NCI-H1436 treated with DMSO at 0.1 percent for 48 hours (cell line): ENCODE results near the gene IBSP.

ENCODE experiments used
- DNase-seq: peaks from one replicate; lab custom pipeline; 2025; lab: John Stamatoyannopoulos, UW

IBSP gene, protein sequence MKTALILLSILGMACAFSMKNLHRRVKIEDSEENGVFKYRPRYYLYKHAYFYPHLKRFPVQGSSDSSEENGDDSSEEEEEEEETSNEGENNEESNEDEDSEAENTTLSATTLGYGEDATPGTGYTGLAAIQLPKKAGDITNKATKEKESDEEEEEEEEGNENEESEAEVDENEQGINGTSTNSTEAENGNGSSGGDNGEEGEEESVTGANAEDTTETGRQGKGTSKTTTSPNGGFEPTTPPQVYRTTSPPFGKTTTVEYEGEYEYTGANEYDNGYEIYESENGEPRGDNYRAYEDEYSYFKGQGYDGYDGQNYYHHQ

DNA sequence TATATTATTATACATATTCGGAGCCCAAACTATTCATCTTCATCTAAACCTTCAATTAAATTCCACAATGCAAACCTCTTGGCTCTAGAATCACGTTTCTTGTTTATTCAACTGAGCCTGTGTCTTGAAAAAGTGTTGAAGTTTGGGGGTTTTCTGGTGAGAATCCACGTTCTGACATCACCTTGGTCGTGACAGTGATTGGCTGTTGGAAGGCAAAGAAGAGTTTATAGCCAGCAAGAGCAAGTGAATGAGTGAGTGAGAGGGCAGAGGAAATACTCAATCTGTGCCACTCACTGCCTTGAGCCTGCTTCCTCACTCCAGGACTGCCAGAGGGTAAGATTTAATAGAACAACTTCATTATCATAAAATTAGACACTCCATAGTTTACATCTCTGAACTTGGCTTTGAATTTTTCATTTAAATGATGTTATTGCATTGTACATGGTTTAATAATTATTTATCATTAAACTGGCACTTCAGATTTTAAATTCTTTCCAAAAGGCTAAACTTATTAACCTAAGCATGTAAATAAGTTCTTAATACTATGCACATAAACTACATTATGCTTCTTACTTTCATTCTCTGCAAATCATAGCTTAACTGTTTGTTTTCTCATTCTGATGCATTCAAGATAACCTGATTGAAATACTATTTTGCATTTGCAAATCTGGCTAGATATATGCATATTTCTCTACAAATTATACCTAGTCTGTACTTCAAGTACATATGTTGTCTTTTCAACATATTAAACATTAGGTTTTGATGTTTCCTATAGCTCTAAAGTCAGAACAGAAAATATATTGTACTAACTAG is at the start of gene IBSP:
Gene IBSP (plus strand): TSS at position 254 of the 813 bp plus-strand sequence. CDS start 2,808 bp downstream, outside the sequence.
- DNase-seq: no peak

DNA sequence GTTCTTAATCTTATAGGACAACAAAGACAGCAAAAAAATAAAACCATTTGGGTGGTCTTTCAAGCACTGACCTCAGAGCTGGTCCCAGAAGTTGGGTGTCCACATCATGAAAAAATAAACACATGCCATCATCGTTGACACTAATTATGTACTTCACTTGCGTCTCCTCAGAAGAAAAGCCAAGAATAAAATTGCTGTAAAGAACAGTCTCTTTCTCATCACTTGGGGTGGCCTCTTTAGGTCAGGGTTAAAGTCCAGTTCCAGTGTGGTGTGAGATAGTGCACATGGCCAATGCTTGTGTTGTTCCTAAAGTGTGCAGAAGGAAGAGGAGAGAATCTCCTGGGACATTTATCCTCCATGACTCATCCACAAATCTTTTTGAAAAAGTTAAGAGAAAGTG is 49.5 kb upstream of the IBSP start:
- no peak for DNase-seq

DNA sequence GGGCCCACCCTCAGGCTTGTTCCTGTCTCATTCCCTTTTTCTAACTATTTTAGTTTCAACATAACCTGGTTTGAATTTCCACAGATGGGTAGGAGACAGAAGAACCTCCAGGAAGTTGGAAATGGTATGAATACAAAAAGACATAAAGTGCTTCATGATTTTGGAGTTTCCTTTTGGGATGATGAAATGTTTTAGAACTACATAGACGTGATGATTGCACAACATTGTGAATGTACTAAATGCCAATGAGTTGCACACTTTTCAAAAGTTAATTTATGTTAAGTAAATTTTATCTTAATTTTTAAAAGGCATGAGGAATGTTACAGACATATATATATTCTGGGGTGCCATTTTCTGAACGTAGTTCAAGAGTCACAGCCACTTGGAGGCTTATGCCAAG is 41.1 kb upstream of the IBSP start:
- DNase-seq: no peak

DNA sequence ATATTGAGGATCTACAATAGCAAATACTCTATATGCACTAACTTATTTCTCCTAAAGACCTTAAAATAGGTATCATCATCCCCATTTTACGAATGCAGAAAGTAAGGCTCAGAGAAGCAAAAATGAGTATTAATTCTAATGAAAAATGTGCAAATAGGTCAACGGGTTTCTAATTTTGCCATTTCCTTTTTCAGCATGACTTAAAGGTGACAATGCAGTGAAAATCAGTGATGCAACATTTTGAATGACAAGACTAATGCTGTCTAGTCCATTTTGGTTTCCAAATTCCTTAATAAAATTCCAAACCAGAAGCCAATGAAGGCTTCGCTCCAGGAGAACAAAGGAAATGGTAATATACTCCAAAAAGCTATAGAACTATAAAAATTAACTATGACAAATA is 37.0 kb upstream of the IBSP start:
- DNase-seq: no peak

DNA sequence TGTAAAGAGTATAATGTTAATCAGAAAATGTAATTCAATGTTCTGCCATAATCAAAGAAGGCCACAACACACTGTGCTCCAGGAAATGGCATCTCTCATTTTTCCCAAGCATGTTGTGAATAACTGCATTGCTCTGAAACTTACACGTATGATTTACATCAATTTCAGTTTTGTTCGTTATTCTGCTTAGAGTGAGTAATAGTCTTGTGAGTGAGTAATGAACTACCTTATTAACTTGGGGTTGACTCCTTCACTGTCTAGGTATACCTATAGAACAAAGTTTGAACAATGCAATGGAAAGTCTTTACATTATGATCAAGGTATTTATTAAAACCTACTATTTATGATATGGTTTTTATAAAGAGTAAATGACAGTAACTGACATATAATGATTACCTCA is 17.8 kb upstream of the IBSP start:
- no peak for DNase-seq

DNA sequence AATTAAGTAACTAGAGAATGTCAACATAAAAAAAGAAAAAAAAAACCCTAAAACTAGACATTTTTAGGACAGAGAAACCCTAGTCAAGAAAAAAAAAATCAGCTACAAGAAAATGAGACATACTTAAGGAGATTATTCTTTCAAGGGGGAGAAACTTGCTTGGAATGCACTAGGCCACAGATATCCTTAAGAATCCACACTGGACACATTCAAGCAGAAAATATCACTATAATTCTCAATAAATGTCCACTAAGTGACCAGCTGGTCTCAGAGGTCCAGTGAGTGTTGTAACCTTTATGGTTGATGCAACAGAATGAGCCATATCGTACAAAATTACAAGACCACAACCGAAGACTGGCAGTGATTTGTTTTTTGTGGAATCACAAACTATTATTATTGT is 15.6 kb upstream of the IBSP start:
- no peak for DNase-seq

DNA sequence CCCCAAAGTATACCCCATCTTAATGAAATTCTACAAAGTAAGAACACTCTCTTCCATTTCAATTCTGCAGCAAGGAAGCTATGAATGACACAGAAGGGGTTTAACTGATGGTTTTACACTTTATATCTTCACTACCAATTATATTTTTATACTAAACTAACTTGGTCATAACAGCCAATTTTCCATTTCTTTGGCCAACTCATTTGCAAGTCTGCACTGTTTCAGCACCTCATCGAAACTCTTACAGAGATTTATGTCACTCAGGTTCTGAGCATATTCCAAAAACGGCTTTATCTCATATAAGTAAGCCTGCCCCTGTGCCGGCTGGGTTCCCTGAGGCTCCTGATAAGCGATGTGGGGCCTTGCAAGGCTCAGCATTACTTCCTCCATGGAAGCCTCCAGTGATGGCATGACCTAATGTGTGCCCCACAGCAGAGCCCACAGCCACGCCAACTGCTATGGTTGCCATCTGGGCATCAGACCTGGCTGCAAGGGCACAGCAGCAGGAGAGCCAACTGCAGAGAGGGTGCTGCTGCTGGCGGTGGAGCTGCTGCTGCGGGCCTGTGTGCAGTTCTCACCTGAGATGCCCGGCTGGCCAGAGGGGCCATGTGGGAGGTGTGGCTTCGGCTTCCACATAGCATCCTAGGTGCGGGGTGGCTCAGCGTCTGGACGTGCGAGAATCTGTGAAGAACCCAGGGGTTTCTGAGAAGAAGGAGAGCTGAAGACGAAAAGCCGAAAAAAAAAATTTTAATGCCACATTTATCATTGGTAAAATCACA is 13.4 kb upstream of the IBSP start:
- no peak for DNase-seq

DNA sequence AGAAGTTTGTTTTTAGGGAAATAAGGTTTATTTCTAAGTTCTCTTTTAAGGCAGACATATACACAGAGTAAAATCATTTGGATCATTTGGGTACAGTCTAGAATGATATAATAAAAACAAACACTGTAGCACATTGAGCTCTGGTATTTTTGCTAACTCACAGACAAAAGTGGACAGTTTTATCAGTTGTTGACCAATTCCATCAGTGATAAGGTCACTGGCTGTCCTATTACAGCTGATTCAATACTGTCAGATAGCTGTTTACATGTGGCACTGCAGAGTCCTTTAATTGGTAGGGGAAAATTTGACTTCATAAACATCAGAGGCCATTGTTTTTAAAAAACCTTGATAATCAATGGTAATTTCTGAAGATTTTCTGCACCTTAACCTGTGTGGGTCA is 3.5 kb downstream of the IBSP start:
- DNase-seq: no peak

DNA sequence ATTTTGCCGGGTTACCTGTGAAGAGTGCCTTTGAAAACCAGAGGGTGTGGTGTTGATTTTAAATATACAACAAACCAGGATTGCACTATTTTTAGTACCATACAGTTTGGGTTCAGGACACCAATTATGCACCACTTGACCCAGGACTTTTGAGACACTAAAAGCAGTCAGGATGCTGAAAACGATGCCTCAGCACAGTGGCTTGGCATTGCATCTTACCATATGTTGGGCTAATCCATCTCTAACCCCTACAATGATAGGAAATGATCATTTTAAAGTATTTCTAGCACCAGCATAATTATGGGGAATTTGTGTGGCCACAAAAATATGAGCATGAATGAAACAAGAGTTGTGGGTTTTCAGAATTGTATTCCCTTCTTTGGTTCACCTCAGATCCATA is 4.1 kb downstream of the IBSP start:
- no peak for DNase-seq

DNA sequence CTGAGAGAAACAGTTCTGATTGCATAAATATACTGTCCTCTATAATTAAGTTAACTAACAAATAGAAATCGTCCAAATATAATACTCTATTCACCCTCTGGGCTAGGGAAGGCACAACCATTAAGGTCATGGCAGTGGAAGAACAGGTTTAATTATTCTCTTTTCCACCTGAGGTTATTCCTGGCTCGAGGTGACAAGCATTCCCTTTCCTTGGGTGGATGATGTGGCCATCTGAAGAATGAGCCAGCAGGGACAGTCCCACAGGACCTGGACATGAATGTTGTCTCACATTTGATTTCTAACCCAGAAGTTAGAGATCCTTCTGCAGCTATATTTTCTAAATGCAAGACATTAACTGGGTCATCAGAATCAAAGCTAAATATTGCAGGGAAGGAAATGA is 5.5 kb downstream of the IBSP start:
- no peak for DNase-seq

DNA sequence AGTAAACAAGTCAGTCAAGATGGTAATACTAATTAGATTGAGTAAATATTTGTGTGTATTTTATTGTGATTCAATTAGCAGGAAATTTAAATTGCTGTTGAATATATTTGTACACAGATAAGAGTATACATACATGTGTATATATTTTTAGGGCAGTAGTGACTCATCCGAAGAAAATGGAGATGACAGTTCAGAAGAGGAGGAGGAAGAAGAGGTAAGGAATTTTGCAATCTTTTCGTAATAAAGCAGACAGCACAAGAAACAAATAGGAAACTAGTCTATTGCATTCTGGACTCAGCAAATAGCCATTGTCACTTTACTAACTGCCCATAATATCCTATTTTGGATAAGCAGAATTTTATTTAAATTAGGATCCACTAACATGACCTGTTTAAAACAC is 6.6 kb downstream of the IBSP start:
- DNase-seq: no peak

DNA sequence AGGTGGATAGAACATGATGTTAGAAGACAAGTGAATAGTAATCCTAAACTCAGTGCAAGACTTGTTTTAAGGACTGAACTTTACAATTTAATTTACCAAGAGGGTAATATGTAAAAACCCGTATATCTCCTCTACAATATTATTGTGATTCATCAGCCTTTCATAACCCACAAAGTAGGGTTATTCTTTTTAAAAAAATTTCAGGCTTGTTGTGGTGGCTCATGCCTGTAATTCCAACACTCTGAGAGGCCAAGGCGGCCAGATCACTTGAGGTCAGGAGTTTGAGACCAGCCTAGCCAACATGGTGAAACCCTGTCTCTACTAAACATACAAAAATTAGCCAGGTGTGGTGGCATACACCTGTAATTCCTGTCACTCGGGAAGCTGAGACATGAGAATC is 7.2 kb downstream of the IBSP start:
- no peak for DNase-seq

DNA sequence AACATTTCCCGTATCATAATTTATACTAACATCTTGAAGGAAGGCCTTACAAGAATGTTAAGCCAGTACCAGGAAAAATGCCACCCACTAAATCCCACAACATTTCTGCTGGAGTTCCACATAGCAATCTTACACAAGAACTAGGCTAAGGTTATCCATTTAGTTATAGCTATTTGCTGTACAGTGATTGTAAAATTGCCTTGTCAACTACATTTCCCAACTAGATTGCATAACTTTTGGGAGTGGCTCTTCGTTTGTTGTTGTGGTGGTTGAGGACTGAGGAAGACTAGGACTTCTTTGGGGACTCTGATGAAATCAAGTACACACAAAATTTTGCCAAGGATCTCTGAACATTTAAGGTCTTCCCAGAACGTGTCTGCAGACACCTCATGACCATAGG is 8.0 kb downstream of the IBSP start:
- no peak for DNase-seq

DNA sequence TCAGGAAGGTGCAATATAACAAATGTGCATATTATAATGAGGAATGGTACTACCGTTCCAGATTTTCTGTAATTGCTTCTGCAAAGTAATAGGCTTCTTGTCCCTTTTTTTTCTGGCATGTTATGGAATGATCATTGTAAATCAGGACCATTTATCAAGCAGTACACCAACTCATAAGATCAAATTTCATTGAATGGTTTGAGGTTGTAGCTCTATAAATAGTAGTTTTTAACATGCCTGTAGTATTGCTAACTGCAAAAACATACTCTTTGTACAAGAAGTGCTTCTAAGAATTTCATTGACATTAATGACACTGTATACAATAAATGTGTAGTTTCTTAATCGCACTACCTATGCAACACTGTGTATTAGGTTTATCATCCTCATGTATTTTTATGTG is 12.6 kb downstream of the IBSP start:
- DNase-seq: no peak

DNA sequence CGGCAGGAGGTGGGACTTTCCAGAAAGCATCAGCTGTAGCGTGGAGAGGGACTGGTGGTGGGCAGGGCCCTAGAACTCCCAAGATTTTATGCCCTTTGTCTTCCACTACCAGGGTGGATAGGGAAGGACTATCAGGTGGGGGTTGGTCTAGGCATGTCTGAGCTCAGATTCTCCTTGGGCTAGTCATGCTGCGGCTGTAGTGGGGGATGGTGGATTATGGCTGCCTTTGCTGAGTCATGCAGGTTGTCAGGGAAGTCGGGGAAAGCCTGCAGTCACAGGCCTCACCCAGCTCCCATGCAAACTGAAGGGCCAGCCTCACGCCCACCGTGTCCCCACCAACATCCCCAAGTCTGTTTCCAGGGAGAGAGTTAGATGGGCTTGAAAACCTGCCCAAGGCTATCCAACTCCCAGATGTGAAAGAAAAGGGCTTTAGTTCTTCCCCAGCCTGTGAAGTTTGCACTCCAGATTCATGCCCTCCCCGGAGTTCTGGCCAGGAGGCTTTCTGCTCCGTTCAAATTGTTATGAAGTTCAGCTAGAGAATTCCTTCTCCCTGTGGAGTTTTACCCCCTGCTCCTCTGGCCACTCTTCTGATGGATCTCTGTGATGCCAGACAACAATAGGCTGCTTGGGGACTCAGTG is 20.0 kb downstream of the IBSP start:
- no peak for DNase-seq

DNA sequence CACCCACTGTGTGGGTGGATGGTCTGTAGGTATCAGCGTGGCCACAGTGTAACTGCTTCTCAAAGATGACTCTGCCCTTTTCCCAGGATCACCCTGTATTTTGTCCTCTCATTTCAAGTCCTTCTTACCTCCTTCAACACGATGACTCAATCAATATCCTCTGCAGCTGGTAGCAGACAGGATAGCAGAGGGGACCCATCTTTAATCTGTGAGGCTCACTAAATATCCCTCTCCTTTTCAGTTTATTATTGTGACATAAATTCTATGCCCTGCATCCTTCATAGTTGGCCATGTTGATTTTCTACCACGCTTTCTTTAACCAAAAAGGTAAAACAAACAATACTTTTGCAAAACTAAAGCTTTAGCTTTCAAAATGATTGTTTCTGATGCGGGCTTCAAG is 23.8 kb downstream of the IBSP start:
- DNase-seq: no peak

DNA sequence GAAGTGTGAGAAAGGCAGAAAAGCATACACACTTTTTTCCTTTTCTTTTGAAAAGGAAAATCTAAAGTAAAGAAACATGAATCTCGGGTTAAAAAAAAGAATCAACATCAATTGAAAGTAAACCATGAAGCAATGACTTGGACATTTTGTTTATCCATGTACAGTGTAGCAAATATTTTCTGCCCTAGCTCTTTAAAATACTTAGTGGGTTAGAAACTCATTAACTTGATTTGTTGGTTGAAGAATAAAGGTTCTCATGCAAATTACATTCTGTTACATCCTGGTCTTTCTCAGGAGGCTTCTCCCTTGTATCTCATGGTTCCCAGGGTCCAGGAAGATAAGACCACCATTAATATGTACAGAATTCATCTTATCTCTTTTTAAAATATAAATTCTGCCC is 24.4 kb downstream of the IBSP start:
- DNase-seq: no peak

DNA sequence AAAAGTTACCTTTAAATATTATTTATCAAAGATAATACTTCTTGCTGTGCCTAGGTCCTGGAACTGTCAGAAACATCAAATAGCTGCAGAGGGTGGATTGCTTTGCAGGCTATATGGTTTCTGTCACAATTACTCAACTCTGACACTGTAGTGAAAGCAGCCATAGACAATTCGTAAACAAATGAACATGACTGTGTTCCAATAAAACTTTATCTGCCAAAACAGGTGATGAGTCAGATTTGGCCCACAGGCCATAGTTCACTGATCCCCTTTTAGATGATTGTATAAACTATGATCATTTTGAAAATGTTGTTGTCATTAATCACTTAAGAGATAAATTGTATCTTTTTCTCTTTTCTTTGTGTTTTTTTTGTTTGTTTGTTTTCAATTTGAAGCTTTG is 25.0 kb downstream of the IBSP start:
- DNase-seq: no peak

DNA sequence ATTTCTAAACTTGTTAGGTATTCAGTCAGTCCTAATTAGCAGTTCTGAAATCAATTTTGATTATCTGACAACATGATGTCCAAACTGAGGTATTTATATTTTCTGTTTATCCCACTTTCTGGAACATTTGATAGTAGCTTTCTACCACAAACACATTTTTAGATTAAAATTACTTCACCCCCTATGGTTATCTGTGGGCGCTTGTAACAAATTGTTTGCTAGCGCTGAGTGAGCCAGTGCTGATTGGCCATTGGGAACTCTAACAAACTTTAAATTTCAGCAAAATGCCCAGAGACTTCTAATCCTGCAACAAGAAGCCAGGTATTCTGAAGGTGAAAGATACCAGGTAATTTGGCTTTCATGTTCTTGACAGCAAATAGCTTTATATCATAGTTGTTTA is 33.3 kb downstream of the IBSP start, which contains the start of gene MEPE:
Gene MEPE (plus strand): TSS at position 301 of the 400 bp plus-strand sequence. CDS start 1,746 bp downstream, outside the sequence.
- no peak for DNase-seq

DNA sequence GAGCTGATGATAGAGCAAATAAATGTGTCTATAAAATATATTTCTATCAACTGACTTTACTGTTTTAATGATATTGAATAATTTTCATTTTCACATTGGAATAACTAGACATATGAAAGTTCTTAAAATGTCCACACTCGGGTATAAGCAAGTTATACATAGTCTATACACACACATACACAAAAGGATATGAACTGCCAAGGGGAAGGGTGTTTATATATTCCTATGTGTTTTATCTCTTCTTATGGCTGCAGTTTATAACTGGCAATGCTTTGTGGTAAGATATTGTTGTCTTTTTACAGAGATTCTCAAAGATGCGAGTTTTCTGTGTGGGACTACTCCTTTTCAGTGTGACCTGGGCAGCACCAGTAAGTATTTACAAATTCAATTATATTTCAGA is 35.0 kb downstream of the IBSP start:
- no peak for DNase-seq

DNA sequence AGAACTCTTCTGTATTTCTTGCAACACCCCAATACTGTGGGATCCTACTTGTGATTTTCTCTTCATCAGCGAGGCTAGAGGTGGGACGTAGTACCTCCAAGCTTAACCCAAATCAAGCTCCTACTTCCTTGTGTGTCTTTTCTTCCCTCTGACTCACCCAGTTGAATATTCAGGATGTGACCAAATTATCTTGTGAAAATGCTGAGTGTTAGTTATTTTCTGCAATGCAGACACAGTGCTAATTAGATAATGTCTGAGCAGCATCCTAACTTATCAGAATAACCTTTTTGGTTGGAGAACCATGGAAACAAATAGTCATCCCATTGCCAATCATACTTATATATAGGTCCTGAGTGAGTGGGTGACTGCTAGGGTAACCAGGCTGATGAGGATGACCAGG is 35.8 kb downstream of the IBSP start:
- DNase-seq: no peak

DNA sequence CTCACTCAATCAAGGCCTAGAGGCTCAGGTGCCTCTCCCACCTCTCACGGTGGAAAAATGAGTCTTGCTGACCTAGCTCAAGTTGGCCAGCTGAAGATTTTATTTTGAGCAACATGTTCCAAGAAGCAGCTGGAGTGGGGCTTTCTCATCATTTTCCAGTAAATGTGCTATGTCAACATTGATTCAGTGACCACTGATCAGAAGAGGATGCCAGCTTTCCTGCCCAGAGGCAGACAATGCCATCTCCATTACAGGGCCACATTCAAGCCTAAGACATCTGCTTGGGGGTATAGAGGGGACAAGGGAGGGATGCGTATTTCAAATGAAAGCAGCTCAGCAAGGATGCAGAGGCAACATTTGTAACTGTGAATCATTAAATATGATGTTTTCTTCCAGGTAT is 36.4 kb downstream of the IBSP start:
- no peak for DNase-seq
